HepG2 (cell line): Measurements from ENCODE around the gene NOTUM. TPM values are rescaled to one million over a fixed set of nuclear protein-coding genes. Genes with fewer than 3 reads are reported as not detected.

Experiments used
- ADNP ChIP-seq: sonication (generic); formaldehyde crosslinking; IDR thresholded peaks from 2 replicates; pipeline ENCODE4 v1.4.0; 2020; ENCODE audit warnings: missing genetic modification reagents
- ELF4 ChIP-seq: sonication (generic); formaldehyde crosslinking; IDR thresholded peaks from 2 replicates; pipeline ENCODE4 v1.5.0; 2020; ENCODE audit warnings: missing genetic modification reagents, mild to moderate bottlenecking, moderate library complexity, borderline replicate concordance
- FIP1L1 ChIP-seq: fragments of 200-400 bp; formaldehyde crosslinking; IDR thresholded peaks from 2 replicates; pipeline ENCODE4 v1.6.1; 2018; ENCODE audit warnings: low read depth, mild to moderate bottlenecking, low read length, moderate library complexity, borderline replicate concordance; ENCODE audit not compliant: insufficient read depth
- FOXJ3 ChIP-seq: sonication (generic); formaldehyde crosslinking; IDR thresholded peaks from 2 replicates; pipeline ENCODE4 v1.4.0; 2020; ENCODE audit warnings: missing genetic modification reagents, mild to moderate bottlenecking, borderline replicate concordance
- FOXO1 ChIP-seq: sonication (generic); formaldehyde crosslinking; IDR thresholded peaks from 2 replicates; pipeline ENCODE4 v1.4.0; 2020; ENCODE audit warnings: missing genetic modification reagents
- HDAC6 ChIP-seq: fragments of 200-600 bp; sonication (generic); IDR thresholded peaks from 2 replicates; pipeline ENCODE4 v1.7.0; 2017; ENCODE audit warnings: mild to moderate bottlenecking, antibody characterized with exemption, low read length, low read depth
- HOXD1 ChIP-seq: sonication (generic); formaldehyde crosslinking; IDR thresholded peaks from 2 replicates; pipeline ENCODE4 v1.5.0; 2020; ENCODE audit warnings: missing genetic modification reagents
- IRX3 ChIP-seq: sonication (generic); formaldehyde crosslinking; IDR thresholded peaks from 2 replicates; pipeline ENCODE4 v1.8.1; 2023; ENCODE audit warnings: mild to moderate bottlenecking, low read depth, missing genetic modification reagents, borderline replicate concordance
- KDM4B ChIP-seq: sonication (generic); formaldehyde crosslinking; IDR thresholded peaks from 2 replicates; pipeline ENCODE4 v1.4.0; 2020; ENCODE audit warnings: missing genetic modification reagents
- KDM5A ChIP-seq: fragments of 200-600 bp; sonication (generic); IDR thresholded peaks from 2 replicates; pipeline ENCODE4 v1.7.0; 2018; ENCODE audit warnings: antibody characterized with exemption, mild to moderate bottlenecking, low read length, borderline replicate concordance
- KDM5B ChIP-seq: sonication (generic); formaldehyde crosslinking; IDR thresholded peaks from 2 replicates; pipeline ENCODE4 v1.4.0; 2020; ENCODE audit warnings: missing genetic modification reagents, mild to moderate bottlenecking, borderline replicate concordance
- KLF15 ChIP-seq: sonication (generic); formaldehyde crosslinking; IDR thresholded peaks from 2 replicates; pipeline ENCODE4 v1.8.1; 2023; ENCODE audit warnings: borderline replicate concordance, mild to moderate bottlenecking, inconsistent platforms, missing genetic modification reagents, mixed read lengths
- NFE2L1 ChIP-seq: sonication (generic); formaldehyde crosslinking; IDR thresholded peaks from 2 replicates; pipeline ENCODE4 v1.4.0; 2020; ENCODE audit warnings: missing genetic modification reagents, mild to moderate bottlenecking, borderline replicate concordance
- RCOR2 ChIP-seq: IDR thresholded peaks from 2 replicates; pipeline ENCODE4 v1.6.1; 2016; ENCODE audit warnings: missing biosample characterization, missing genetic modification reagents
- REL ChIP-seq: sonication (generic); formaldehyde crosslinking; conservative IDR thresholded peaks from 2 replicates; pipeline ENCODE4 v1.8.0; 2022; ENCODE audit warnings: mild to moderate bottlenecking, missing genetic modification reagents, moderate library complexity
- STAG1 ChIP-seq: sonication (generic); formaldehyde crosslinking; IDR thresholded peaks from 2 replicates; pipeline ENCODE4 v1.4.0; 2020; ENCODE audit warnings: missing genetic modification reagents
- TBP ChIP-seq: sonication (generic); formaldehyde crosslinking; IDR thresholded peaks from 2 replicates; pipeline ENCODE4 v1.5.0; 2020; ENCODE audit warnings: missing genetic modification reagents
- TOE1 ChIP-seq: sonication (generic); formaldehyde crosslinking; IDR thresholded peaks from 2 replicates; pipeline ENCODE4 v1.4.0; 2020; ENCODE audit warnings: mild to moderate bottlenecking, missing genetic modification reagents
- ZMYM3 ChIP-seq: sonication (generic); formaldehyde crosslinking; IDR thresholded peaks from 2 replicates; pipeline ENCODE4 v1.5.1; 2020; ENCODE audit warnings: mild to moderate bottlenecking, missing genetic modification reagents
- ZNF251 ChIP-seq: sonication (generic); formaldehyde crosslinking; IDR thresholded peaks from 2 replicates; pipeline ENCODE4 v1.9.0; 2021; ENCODE audit warnings: mild to moderate bottlenecking, missing genetic modification reagents
- ZNF260 ChIP-seq: sonication (generic); formaldehyde crosslinking; IDR thresholded peaks from 2 replicates; pipeline ENCODE4 v1.4.0; 2020; ENCODE audit warnings: missing genetic modification reagents, low read depth, mild to moderate bottlenecking, borderline replicate concordance
- ZNF337 ChIP-seq: sonication (generic); formaldehyde crosslinking; IDR thresholded peaks from 2 replicates; pipeline ENCODE4 v1.5.1; 2020; ENCODE audit warnings: missing genetic modification reagents, low read depth, mild to moderate bottlenecking, borderline replicate concordance
- ZNF773 ChIP-seq: sonication (generic); formaldehyde crosslinking; IDR thresholded peaks from 2 replicates; pipeline ENCODE4 v1.4.0; 2020; ENCODE audit warnings: missing genetic modification reagents, borderline replicate concordance
- polyA plus RNA-seq, 8 experiments: library from polyadenylated mRNA; depleted of rRNA in 3 of 8; stranded (reverse) in 7 of 8; unstranded in 1 of 8; fragments of >200 nt; fragmentation: Illumina TruSeq in 4 of 8; extraction: Trizol in 4 of 8; gene quantifications; 2 replicates each; pipeline versions ENCODE4 v1.2.1 to v1.2.3, GENCODE V29; 2011 to 2016; ENCODE audit warnings: low read depth in 4 of 8, missing spikeins in 1 of 8, mixed read lengths in 1 of 8; ENCODE audit not compliant: insufficient read depth in 1 of 8
- total RNA-seq, 5 experiments: library from RNA; depleted of rRNA; stranded (reverse); fragments of >200 nt; fragmentation: Illumina TruSeq; extraction: Trizol; gene quantifications; 2 replicates each; pipeline ENCODE4 v1.2.3, GENCODE V29; 2016; ENCODE audit warnings: low read depth in 1 of 5
- TF ChIP-seq, protein P1 (sequence below): sonication (generic); formaldehyde crosslinking; IDR thresholded peaks from 2 replicates; pipeline ENCODE4 v1.8.0; 2022; ENCODE audit warnings: missing genetic modification reagents, mild to moderate bottlenecking, inconsistent platforms, borderline replicate concordance
- TF ChIP-seq, protein P2 (sequence below): sonication (generic); formaldehyde crosslinking; IDR thresholded peaks from 2 replicates; pipeline ENCODE4 v1.5.0; 2020; ENCODE audit warnings: missing genetic modification reagents, mild to moderate bottlenecking, borderline replicate concordance
- TF ChIP-seq, protein P3 (sequence below): sonication (generic); formaldehyde crosslinking; conservative IDR thresholded peaks from 2 replicates; pipeline ENCODE4 v1.4.0; 2020; ENCODE audit warnings: missing genetic modification reagents

Gene NOTUM
- total and polyA plus RNA-seq, 2 of the 13 experiments (the other 11 are each of a cell fraction or from before 2014, with no cell fraction given) = 150 to 160 TPM

DNA sequence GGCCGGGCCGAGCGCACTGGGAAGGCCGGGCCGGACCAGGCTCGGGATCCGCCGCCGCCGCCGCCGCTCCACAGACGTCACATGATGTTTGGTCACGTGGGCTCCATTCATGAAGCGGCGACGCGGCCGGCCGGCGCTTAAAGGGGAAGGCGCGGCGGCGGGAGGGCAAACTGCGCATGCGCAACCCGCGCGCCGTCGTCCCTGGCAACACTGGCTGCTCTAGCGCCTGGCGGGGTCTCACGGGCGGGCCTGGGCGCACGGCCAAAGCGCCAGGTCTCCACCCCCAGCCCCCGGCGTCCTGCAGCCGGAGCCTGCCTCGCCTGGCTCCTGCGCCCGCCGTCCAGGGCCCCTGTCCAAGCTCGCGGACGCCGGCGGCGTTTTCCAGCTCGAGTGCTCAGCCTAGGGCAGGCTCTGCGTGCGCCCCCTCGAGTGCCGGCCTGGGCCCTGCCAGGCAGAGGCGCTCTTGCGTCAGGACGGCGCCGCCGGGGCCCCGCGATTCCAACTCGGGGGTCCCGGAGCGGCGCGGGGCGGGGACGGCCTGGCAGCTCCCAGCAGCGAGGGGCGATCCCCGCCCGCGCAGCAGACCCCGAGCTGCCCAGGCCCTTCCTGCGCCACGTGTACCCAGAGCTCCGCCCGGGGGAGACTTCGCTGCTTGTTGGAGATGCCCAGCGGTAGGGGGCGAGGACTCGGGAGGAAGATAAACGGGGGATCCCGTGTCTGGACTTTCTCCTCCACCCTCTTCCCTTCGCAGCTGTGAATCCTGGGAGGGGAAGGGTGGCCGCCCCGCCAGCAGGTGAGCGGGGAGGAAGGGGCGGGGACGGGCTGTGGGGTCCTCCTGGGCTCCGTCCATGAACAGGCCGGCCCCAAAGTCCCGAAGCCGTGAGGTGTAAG, 33.1 kb downstream of the NOTUM start, which contains the start of gene MAFG (continued):
- TF ChIP-seq, protein P1, sequence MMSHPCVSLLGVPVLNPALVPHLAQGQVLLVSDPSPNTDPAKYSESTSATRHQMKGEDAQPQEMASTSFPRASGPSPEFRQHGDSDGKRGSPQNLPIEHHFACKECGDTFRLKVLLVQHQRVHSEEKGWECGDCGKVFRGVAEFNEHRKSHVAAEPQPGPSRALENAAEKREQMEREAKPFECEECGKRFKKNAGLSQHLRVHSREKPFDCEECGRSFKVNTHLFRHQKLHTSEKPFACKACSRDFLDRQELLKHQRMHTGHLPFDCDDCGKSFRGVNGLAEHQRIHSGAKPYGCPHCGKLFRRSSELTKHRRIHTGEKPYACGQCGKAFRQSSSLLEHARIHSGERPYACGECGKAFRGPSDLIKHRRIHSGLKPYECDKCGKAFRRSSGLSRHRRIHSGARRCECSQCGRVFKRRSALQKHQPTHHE (CRISPR knock-in tag) = peak; percentile 95; the same call in 1 of the 2 replicates
- TF ChIP-seq FOXJ3 (CRISPR knock-in tag) (no peak), FIP1L1 (peak; percentile 9; the same call in 1 of the 2 replicates), HDAC6 (no peak), KDM4B (CRISPR knock-in tag) (peak; percentile 81; the same call in 1 of the 2 replicates), REL (peak; percentile 81; the same call in 1 of the 2 replicates), ZNF773 (0 out of 2 replicates have a peak, but pooled peaks have one; percentile 86), NFE2L1 (no peak), IRX3 (CRISPR knock-in tag) (no peak), ADNP (CRISPR knock-in tag) (peak; percentile 54), ZNF251 (no peak), ZNF337 (CRISPR knock-in tag) (peak; percentile 83; the same call in 1 of the 2 replicates), ZNF260 (CRISPR knock-in tag) (no peak), STAG1 (CRISPR knock-in tag) (peak; percentile 59), ZMYM3 (CRISPR knock-in tag) (no peak), TOE1 (CRISPR knock-in tag) (no peak), FOXO1 (CRISPR knock-in tag) (peak; percentile 35), KDM5B (CRISPR knock-in tag) (peak; percentile 88), KLF15 (CRISPR knock-in tag) (peak; percentile 69), TBP (CRISPR knock-in tag) (peak; percentile 82; the same call in 1 of the 2 replicates), HOXD1 (CRISPR knock-in tag) (no peak; the same call in none of the 2 replicates), KDM5A (no peak; the same call in 1 of the 2 replicates), ELF4 (CRISPR knock-in tag) (0 out of 2 replicates have a peak, but pooled peaks have one; percentile 25), RCOR2 (CRISPR knock-in tag) (peak; percentile 51; the same call in 1 of the 2 replicates)
- TF ChIP-seq, protein P2, sequence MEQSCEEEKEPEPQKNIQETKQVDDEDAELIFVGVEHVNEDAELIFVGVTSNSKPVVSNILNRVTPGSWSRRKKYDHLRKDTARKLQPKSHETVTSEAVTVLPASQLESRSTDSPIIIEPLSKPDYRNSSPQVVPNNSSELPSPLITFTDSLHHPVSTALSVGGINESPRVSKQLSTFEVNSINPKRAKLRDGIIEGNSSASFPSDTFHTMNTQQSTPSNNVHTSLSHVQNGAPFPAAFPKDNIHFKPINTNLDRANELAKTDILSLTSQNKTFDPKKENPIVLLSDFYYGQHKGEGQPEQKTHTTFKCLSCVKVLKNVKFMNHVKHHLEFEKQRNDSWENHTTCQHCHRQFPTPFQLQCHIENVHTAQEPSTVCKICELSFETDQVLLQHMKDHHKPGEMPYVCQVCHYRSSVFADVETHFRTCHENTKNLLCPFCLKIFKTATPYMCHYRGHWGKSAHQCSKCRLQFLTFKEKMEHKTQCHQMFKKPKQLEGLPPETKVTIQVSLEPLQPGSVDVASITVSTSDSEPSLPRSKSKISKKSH (CRISPR knock-in tag) = no peak; the same call in 1 of the 2 replicates
- TF ChIP-seq, protein P3, sequence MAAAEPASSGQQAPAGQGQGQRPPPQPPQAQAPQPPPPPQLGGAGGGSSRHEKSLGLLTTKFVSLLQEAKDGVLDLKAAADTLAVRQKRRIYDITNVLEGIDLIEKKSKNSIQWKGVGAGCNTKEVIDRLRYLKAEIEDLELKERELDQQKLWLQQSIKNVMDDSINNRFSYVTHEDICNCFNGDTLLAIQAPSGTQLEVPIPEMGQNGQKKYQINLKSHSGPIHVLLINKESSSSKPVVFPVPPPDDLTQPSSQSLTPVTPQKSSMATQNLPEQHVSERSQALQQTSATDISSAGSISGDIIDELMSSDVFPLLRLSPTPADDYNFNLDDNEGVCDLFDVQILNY (CRISPR knock-in tag) = 0 out of 2 replicates have a peak, but pooled peaks have one; percentile 34
